Panc1 (cell line): ENCODE data around the gene B3GALT5.

Experiments
- POLR2AphosphoS5 ChIP-seq: IDR thresholded peaks from 2 replicates; pipeline ENCODE4 v1.6.1; 2012; ENCODE audit warnings: mild to moderate bottlenecking, low read depth, low read length, moderate library complexity
- SIN3A ChIP-seq: IDR thresholded peaks from 2 replicates; pipeline ENCODE4 v1.6.1; 2012; ENCODE audit warnings: low read depth, mild to moderate bottlenecking, low read length, moderate library complexity, borderline replicate concordance; ENCODE audit not compliant: insufficient read depth
- TF ChIP-seq, protein P1 (sequence below): fragments of 450-650 bp; IDR thresholded peaks from 2 replicates; pipeline ENCODE4 v1.5.1; 2017; ENCODE audit warnings: mild to moderate bottlenecking
- TF ChIP-seq, protein P2 (sequence below), 2 experiments: IDR thresholded peaks; 2 replicates each; pipeline ENCODE4 v1.6.1; 2011 to 2012; ENCODE audit warnings: low read depth in 2 of 2, control low read depth in 1 of 2, low read length in 1 of 2, mild to moderate bottlenecking in 1 of 2, moderate library complexity in 1 of 2; ENCODE audit not compliant: insufficient read depth in 1 of 2

DNA sequence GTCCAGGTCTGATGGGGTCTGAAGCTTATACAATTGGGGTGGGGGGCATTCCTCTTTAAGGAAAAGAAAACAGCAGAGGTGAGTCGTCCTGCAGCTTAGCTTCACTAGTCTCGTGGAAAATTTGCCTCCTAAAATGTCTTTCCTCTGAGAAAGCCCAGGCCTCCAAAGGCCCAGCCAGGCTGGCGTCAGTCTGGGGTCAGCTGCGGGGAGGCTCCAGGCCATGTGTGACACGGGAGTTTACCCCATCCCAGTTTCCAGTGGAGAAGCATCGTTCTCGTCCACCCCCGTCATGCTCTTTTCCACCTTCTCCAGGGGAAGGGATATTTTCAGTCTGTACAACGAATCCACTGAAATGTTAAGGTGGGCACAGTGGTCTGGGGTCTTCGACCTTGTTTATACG lies 42.8 kb downstream of the B3GALT5 start:
- TF ChIP-seq, protein P1, sequence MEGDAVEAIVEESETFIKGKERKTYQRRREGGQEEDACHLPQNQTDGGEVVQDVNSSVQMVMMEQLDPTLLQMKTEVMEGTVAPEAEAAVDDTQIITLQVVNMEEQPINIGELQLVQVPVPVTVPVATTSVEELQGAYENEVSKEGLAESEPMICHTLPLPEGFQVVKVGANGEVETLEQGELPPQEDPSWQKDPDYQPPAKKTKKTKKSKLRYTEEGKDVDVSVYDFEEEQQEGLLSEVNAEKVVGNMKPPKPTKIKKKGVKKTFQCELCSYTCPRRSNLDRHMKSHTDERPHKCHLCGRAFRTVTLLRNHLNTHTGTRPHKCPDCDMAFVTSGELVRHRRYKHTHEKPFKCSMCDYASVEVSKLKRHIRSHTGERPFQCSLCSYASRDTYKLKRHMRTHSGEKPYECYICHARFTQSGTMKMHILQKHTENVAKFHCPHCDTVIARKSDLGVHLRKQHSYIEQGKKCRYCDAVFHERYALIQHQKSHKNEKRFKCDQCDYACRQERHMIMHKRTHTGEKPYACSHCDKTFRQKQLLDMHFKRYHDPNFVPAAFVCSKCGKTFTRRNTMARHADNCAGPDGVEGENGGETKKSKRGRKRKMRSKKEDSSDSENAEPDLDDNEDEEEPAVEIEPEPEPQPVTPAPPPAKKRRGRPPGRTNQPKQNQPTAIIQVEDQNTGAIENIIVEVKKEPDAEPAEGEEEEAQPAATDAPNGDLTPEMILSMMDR = no peak
- no peak for TF ChIP-seq POLR2AphosphoS5
- no peak for TF ChIP-seq SIN3A
- TF ChIP-seq, protein P2, sequence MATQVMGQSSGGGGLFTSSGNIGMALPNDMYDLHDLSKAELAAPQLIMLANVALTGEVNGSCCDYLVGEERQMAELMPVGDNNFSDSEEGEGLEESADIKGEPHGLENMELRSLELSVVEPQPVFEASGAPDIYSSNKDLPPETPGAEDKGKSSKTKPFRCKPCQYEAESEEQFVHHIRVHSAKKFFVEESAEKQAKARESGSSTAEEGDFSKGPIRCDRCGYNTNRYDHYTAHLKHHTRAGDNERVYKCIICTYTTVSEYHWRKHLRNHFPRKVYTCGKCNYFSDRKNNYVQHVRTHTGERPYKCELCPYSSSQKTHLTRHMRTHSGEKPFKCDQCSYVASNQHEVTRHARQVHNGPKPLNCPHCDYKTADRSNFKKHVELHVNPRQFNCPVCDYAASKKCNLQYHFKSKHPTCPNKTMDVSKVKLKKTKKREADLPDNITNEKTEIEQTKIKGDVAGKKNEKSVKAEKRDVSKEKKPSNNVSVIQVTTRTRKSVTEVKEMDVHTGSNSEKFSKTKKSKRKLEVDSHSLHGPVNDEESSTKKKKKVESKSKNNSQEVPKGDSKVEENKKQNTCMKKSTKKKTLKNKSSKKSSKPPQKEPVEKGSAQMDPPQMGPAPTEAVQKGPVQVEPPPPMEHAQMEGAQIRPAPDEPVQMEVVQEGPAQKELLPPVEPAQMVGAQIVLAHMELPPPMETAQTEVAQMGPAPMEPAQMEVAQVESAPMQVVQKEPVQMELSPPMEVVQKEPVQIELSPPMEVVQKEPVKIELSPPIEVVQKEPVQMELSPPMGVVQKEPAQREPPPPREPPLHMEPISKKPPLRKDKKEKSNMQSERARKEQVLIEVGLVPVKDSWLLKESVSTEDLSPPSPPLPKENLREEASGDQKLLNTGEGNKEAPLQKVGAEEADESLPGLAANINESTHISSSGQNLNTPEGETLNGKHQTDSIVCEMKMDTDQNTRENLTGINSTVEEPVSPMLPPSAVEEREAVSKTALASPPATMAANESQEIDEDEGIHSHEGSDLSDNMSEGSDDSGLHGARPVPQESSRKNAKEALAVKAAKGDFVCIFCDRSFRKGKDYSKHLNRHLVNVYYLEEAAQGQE (IDR thresholded peaks at IDR 0.05; ENCODE audit: insufficient read depth in 1 of 2, low read depth in 2 of 2, low read length in 1 of 2) = no peak
